ENCODE measurements around the gene SDHB.

DNA sequence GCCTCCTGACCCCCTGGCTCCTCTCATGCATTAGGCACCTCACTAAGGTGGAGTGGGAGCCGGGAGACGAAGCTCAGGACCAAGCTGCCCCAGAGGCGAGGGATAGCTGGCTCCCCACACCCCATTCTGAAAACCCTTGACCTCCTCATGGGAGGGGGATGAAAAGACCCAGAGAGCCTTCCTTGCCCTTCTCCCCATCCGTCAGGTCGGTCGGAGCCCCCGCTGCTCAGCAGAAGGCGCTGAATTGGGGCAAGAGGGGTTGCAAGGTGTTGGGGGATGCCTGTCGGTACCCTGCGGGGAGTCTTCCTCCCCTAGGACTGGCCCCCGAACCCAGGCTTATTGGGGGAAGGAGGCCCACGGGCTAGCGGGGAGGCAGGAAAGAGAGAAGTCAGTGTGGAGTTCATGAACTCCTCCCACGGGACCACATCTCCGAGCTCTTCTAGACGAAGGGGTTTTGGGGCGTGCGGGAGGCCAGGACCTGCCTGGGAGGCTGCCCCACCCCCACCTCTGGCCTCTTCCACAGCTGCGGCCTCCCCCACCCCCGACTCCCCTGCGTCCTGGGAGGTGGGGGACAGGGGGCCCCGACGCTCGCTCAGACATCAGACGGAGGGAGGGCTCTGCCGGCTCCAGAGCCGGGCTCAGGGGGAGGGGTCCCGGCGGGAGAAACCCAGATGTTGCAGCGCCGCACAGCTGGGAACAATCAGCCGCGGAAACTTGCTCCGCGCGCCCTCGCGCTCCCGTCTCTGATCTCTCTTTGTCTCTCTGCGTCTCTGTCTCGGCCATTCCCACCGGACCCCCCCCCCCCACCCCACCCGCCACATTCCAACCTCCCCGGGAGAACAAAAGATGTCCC, 74.1 kb downstream of the SDHB start:
- TF ChIP-seq, protein P1, sequence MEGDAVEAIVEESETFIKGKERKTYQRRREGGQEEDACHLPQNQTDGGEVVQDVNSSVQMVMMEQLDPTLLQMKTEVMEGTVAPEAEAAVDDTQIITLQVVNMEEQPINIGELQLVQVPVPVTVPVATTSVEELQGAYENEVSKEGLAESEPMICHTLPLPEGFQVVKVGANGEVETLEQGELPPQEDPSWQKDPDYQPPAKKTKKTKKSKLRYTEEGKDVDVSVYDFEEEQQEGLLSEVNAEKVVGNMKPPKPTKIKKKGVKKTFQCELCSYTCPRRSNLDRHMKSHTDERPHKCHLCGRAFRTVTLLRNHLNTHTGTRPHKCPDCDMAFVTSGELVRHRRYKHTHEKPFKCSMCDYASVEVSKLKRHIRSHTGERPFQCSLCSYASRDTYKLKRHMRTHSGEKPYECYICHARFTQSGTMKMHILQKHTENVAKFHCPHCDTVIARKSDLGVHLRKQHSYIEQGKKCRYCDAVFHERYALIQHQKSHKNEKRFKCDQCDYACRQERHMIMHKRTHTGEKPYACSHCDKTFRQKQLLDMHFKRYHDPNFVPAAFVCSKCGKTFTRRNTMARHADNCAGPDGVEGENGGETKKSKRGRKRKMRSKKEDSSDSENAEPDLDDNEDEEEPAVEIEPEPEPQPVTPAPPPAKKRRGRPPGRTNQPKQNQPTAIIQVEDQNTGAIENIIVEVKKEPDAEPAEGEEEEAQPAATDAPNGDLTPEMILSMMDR (conservative IDR thresholded peaks at IDR 0.05; ENCODE audit: low read length), result no peak
- TF ChIP-seq EZH2phosphoT487 (IDR thresholded peaks at IDR 0.05; ENCODE audit: borderline replicate concordance, low read depth, low read length), result no peak
